CD4-positive, CD25-positive, alpha-beta regulatory T cell (primary cell): ENCODE measurements around the gene BBS9. TPM values are rescaled to one million over a fixed set of nuclear protein-coding genes. Genes with fewer than 3 reads are reported as not detected.
"Not testable (repeated sequence)": the region's sequence is repeated elsewhere in the genome, so short reads cannot be mapped to it uniquely, and the experiment has no call there.

ENCODE experiments used
- ATAC-seq, 2 donors: fragments of 150-1000 bp; cut with Tn5 transposase; one replicate each; pipeline ENCODE4 v1.10.0; 2021; ENCODE audit warnings: low read depth in 2 of 2, moderate number of reproducible peaks in 2 of 2, moderate library complexity in 1 of 2
- DNase-seq, 3 donors: peaks; one replicate each; pipeline versions ENCODE4 v3.0.0 to v3.0.0-alpha.2; 2012 to 2022; ENCODE audit warnings: mixed read lengths in 1 of 3
- H3K27ac ChIP-seq: one replicate; pipeline ENCODE4 v1.7.0; 2013; ENCODE audit warnings: mild to moderate bottlenecking, low read length; ENCODE audit not compliant: insufficient read depth, poor library complexity, severe bottlenecking
- H3K27me3 ChIP-seq: one replicate; pipeline ENCODE4 v1.7.0; 2013; ENCODE audit warnings: low read length; ENCODE audit not compliant: control insufficient read depth, insufficient read depth
- H3K36me3 ChIP-seq: one replicate; pipeline ENCODE4 v1.7.0; 2013; ENCODE audit warnings: mild to moderate bottlenecking, low read length, moderate library complexity; ENCODE audit not compliant: control insufficient read depth, insufficient read depth
- H3K4me1 ChIP-seq: 2 replicates; pipeline ENCODE4 v1.7.0; 2013; ENCODE audit warnings: mild to moderate bottlenecking, low read length; ENCODE audit not compliant: insufficient read depth, control insufficient read depth, poor library complexity, severe bottlenecking
- H3K4me3 ChIP-seq: one replicate; pipeline ENCODE4 v1.7.0; 2013; ENCODE audit warnings: low read depth, mild to moderate bottlenecking, low read length, moderate library complexity
- H3K9me3 ChIP-seq, 2 experiments: 1 replicate in 1 of 2; 2 replicates in 1 of 2; pipeline ENCODE4 v1.7.0; 2013; ENCODE audit warnings: low read length in 2 of 2, mild to moderate bottlenecking in 1 of 2, moderate library complexity in 1 of 2; ENCODE audit not compliant: control insufficient read depth in 2 of 2
- H3K27ac Mint-ChIP-seq, 3 donors: one replicate each; pipeline ENCODE4 v1.8.0; 2020 to 2022; ENCODE audit warnings: mild to moderate bottlenecking in 3 of 3, mixed read lengths in 3 of 3, moderate library complexity in 2 of 3
- H3K27me3 Mint-ChIP-seq: one replicate; pipeline ENCODE4 v1.8.0; 2022; ENCODE audit warnings: mild to moderate bottlenecking, mixed read lengths
- H3K36me3 Mint-ChIP-seq: one replicate; pipeline ENCODE4 v1.8.0; 2020; ENCODE audit warnings: mixed read lengths
- H3K4me1 Mint-ChIP-seq, 4 donors: one replicate each; pipeline ENCODE4 v1.8.0; 2020 to 2022; ENCODE audit warnings: mixed read lengths in 4 of 4, mild to moderate bottlenecking in 1 of 4
- H3K4me3 Mint-ChIP-seq, 4 donors: one replicate each; pipeline ENCODE4 v1.8.0; 2020 to 2022; ENCODE audit warnings: mild to moderate bottlenecking in 4 of 4, mixed read lengths in 4 of 4, moderate library complexity in 3 of 4
- H3K9me3 Mint-ChIP-seq, 7 donors: one replicate each; pipeline ENCODE4 v1.8.0; 2020 to 2022; ENCODE audit warnings: mixed read lengths in 7 of 7, mild to moderate bottlenecking in 3 of 7, moderate library complexity in 2 of 7
- polyA plus RNA-seq, 4 donors: library from polyadenylated mRNA; unstranded; fragments of 300-500 nt; fragmentation: Illumina TruSeq; gene quantifications; one replicate each; pipeline ENCODE4 v1.2.3, GENCODE V29; 2021
- total RNA-seq: library from RNA; stranded (reverse); gene quantifications from one replicate; pipeline ENCODE4 v1.2.3, GENCODE V29; 2022

BBS9 gene
- total and polyA plus RNA-seq, 5 donors from 2014 or later, result 8.1 to 18.7 (median 13.2) TPM

DNA sequence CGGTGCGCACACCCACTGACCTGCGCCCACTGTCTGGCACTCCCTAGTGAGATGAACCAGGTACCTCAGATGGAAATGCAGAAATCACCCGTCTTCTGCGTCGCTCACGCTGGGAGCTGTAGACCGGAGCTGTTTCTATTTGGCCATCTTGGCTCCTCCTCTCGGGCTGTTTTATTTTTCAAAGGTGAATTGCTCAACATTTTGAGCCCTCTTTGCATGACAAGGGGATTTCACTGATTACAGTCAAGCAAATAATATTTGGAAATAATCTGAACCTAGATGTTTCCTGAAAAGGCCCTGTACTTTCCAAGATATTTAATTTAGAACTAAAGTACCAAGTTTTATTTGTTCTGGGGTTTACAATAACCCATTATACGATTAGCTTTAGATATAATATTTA lies 398.2 kb downstream of the BBS9 start:
- peaks cover 11% of the 10 kb centered on the region for H3K36me3 Mint-ChIP-seq
- H3K4me1 Mint-ChIP-seq, ATAC-seq, H3K4me3 Mint-ChIP-seq, H3K36me3 ChIP-seq, H3K27me3 ChIP-seq, H3K4me3 ChIP-seq, H3K27ac ChIP-seq, H3K9me3 ChIP-seq, H3K9me3 Mint-ChIP-seq, H3K4me1 ChIP-seq, DNase-seq, H3K27me3 Mint-ChIP-seq, H3K27ac Mint-ChIP-seq: not testable (repeated sequence)

DNA sequence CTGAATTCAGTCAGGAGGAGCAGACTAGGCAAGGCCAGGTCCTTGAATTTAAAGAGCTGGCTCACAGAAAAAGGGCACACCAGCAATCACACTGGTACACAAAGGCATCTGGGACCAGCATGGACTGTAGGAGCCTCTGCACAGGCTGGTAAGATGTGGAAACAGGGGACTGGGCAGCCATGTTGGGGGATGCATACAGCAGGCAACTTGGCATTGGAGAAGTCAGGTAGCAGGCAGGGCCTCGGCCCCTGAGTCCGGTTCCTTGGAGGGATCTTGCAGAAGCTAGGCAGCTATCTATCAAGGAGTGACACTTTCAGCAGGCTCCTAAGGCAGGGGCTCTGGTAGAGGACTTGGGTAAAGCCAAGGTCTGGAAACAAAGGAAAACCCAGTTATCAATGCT lies 399.7 kb downstream of the BBS9 start:
- Mint-ChIP-seq H3K27me3 (peaks cover 4% of the 10 kb centered on the region), H3K9me3 (peaks cover 0 to 4% (median 0%) of the 10 kb centered on the region in 7 donors), H3K4me1 (no peaks in the 10 kb centered on the region), H3K27ac (no peak overlapping the region), H3K4me3 (no peak overlapping the region), H3K36me3 (peaks cover 26% of the 10 kb centered on the region)
- ATAC-seq (no peak), DNase-seq (no peak)
- H3K27ac ChIP-seq, result no peak overlapping the region
- H3K4me3 ChIP-seq, result no peak overlapping the region
- H3K4me1 ChIP-seq, result no peaks in the 10 kb centered on the region
- H3K9me3 ChIP-seq, result no peaks in the 10 kb centered on the region
- H3K27me3 ChIP-seq, result no peaks in the 10 kb centered on the region
- H3K36me3 ChIP-seq, result no peaks in the 10 kb centered on the region

- Mint-ChIP-seq H3K27me3 (peaks cover 4% of the 10 kb centered on the region), H3K4me3 (no peak overlapping the region), H3K27ac (no peak overlapping the region), H3K4me1 (no peaks in the 10 kb centered on the region), H3K9me3 (peaks cover 0 to 4% (median 0%) of the 10 kb centered on the region in 7 donors), H3K36me3 (peaks cover 40% of the 10 kb centered on the region)
- Histone ChIP-seq H3K4me1 (no peaks in the 10 kb centered on the region), H3K9me3 (no peaks in the 10 kb centered on the region), H3K4me3 (no peak overlapping the region), H3K27ac (no peak overlapping the region), H3K27me3 (no peaks in the 10 kb centered on the region), H3K36me3 (peaks cover 8% of the 10 kb centered on the region)
- no peak for ATAC-seq
- no peak for DNase-seq
These were observed 401.3 kb downstream of the BBS9 start for GRCh38 chr7:33530664-33531063.

DNA sequence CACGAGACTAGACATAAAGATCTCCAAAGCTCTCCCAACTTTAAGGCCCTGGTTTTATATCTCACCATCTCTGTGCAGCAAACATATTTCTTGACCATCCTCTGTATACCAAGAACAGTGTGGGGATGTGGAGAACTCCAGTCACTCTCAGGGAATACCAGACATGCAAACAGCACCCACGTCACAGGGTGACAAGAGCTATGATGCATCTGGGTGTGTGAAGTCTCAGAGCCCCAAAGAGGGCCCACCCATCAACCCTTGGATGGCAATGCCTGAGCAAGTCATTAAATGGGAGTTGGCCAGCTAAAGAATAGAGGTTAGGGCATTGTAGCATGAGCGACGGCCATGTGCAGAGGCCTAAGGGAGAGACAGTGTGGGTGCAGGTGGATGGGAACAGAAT lies 402.5 kb downstream of the BBS9 start:
- no peaks in the 10 kb centered on the region for H3K9me3 ChIP-seq
- H3K27ac ChIP-seq, result no peak overlapping the region
- peaks cover 8% of the 10 kb centered on the region for H3K36me3 ChIP-seq
- H3K9me3 Mint-ChIP-seq, result peaks cover 0 to 4% (median 0%) of the 10 kb centered on the region in 7 donors
- H3K4me3 ChIP-seq, result no peak overlapping the region
- H3K4me1 ChIP-seq, result no peaks in the 10 kb centered on the region
- peaks cover 4% of the 10 kb centered on the region for H3K27me3 Mint-ChIP-seq
- no peaks in the 10 kb centered on the region for H3K27me3 ChIP-seq
- H3K4me3 Mint-ChIP-seq, result no peak overlapping the region
- ATAC-seq, result no peak
- no peak for DNase-seq
- H3K4me1 Mint-ChIP-seq, result no peaks in the 10 kb centered on the region
- no peak overlapping the region for H3K27ac Mint-ChIP-seq
- H3K36me3 Mint-ChIP-seq, result peaks cover 48% of the 10 kb centered on the region

- H3K36me3 ChIP-seq, result peaks cover 12% of the 10 kb centered on the region
- no peaks in the 10 kb centered on the region for H3K4me1 ChIP-seq
- peaks cover 8 to 11% of the 10 kb centered on the region in 2 experiments for H3K9me3 ChIP-seq
- no peak overlapping the region for H3K4me3 ChIP-seq
- DNase-seq, result no peak
- H3K27ac Mint-ChIP-seq, result no peak overlapping the region
- no peaks in the 10 kb centered on the region for H3K4me1 Mint-ChIP-seq
- ATAC-seq, result no peak
- H3K9me3 Mint-ChIP-seq, result peaks cover 2 to 23% (median 8%) of the 10 kb centered on the region in 7 donors
- no peak overlapping the region for H3K4me3 Mint-ChIP-seq
- peaks cover 68% of the 10 kb centered on the region for H3K36me3 Mint-ChIP-seq
- H3K27me3 ChIP-seq, result no peaks in the 10 kb centered on the region
- H3K27ac ChIP-seq, result no peak overlapping the region
- peaks cover 3% of the 10 kb centered on the region for H3K27me3 Mint-ChIP-seq
These were observed 405.5 kb downstream of the BBS9 start for GRCh38 chr7:33534833-33535232.

DNA sequence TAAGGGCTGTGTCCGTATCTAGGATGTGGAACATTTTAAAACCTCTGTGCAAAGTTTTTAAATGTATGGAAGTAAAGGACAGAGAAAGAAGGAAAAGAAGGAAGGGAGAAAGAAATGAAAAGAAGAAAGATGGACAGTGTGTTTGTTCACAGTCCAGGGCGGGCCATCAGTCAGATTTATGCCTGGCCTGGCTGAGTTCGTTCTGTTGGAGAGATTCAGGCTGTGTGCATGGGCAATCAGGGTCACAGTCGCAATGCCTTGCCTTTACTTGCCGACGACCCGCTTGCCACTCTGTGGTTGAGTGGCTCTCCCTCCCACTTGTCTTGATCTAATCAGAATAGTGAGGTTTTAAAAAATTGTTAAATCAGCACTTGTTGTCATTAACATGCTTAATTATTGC lies 406.6 kb downstream of the BBS9 start:
- Mint-ChIP-seq H3K4me1 (no peaks in the 10 kb centered on the region), H3K9me3 (peaks cover 4 to 32% (median 11%) of the 10 kb centered on the region in 7 donors), H3K27ac (no peak overlapping the region), H3K4me3 (no peak overlapping the region), H3K27me3 (no peaks in the 10 kb centered on the region), H3K36me3 (peaks cover 75% of the 10 kb centered on the region)
- ATAC-seq (no peak), DNase-seq (no peak)
- Histone ChIP-seq H3K4me3 (no peak overlapping the region), H3K9me3 (peaks cover 8 to 13% of the 10 kb centered on the region in 2 experiments), H3K4me1 (no peaks in the 10 kb centered on the region), H3K27ac (no peak overlapping the region), H3K27me3 (no peaks in the 10 kb centered on the region), H3K36me3 (peaks cover 12% of the 10 kb centered on the region)

DNA sequence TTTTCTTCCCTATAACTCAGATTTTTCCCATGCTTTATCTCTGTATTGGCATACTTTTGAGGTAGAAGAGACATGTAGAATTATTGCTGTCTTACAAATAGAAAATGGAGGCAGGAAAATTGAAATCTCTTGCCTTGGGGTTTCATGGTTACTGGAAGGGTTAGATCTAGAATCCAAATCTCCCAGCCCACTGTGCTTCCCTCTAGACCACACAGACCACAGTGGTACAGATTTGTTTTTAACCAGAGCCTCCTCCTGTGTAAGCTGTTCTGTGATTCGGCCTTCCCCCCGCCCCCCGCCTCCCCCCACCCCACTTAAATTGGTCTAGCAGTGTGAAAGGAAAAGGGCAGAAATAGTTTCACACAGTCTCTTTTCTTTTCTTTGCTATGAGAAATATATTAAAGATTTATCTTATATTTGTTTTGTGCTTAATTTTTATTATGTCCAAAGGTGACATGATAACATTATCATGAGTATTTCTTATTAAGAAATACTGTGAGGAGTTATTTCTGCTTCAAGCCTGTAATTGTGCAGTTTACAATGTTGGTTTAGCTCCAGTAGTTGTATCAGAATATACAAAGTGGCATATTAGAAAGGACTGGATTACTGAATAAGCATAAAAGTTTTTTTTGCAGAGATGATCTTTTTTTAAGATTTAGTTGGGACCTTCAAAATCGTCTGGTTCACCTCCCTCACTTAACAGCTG lies 407.2 kb downstream of the BBS9 start:
- H3K27ac Mint-ChIP-seq, result no peak overlapping the region
- H3K27me3 ChIP-seq, result no peaks in the 10 kb centered on the region
- peaks cover 77% of the 10 kb centered on the region for H3K36me3 Mint-ChIP-seq
- H3K9me3 Mint-ChIP-seq, result peaks cover 4 to 38% (median 11%) of the 10 kb centered on the region in 7 donors
- H3K4me3 ChIP-seq, result no peak overlapping the region
- no peaks in the 10 kb centered on the region for H3K4me1 ChIP-seq
- no peak for DNase-seq
- H3K4me1 Mint-ChIP-seq, result no peaks in the 10 kb centered on the region
- H3K9me3 ChIP-seq, result peaks cover 8 to 13% of the 10 kb centered on the region in 2 experiments
- no peak for ATAC-seq
- H3K27ac ChIP-seq, result no peak overlapping the region
- H3K4me3 Mint-ChIP-seq, result no peak overlapping the region
- H3K36me3 ChIP-seq, result peaks cover 12% of the 10 kb centered on the region
- no peaks in the 10 kb centered on the region for H3K27me3 Mint-ChIP-seq

DNA sequence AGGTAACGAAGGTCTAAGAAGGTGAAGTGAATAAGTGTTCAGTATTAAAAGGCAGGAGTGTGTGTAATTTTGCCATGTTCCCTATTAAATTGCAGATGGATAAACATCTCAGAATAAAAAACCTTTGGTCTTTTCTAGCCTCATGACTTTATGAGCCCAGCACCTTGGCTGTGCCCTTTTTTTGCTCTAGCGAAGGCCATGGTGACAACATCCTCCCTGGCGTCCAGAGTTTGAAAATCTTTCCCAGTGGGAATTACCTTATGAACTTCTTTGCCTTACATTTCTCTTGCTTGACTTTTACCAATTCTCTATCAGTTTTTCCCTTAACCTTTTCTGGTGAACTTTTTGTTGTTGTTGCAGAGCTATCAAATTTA lies 407.7 kb downstream of the BBS9 start:
- Mint-ChIP-seq H3K27ac (no peak overlapping the region), H3K27me3 (no peaks in the 10 kb centered on the region), H3K4me1 (no peaks in the 10 kb centered on the region), H3K36me3 (peaks cover 74% of the 10 kb centered on the region), H3K4me3 (no peak overlapping the region), H3K9me3 (peaks cover 4 to 39% (median 11%) of the 10 kb centered on the region in 7 donors)
- ATAC-seq (no peak), DNase-seq (no peak)
- H3K4me1 ChIP-seq, result no peaks in the 10 kb centered on the region
- peaks cover 12% of the 10 kb centered on the region for H3K36me3 ChIP-seq
- H3K27me3 ChIP-seq, result no peaks in the 10 kb centered on the region
- H3K27ac ChIP-seq, result no peak overlapping the region
- H3K4me3 ChIP-seq, result no peak overlapping the region
- peaks cover 8 to 13% of the 10 kb centered on the region in 2 experiments for H3K9me3 ChIP-seq
